Measurements from ENCODE around the gene SLC25A6.
"Not testable (repeated sequence)": the region's sequence is repeated elsewhere in the genome, so short reads cannot be mapped to it uniquely, and the experiment has no call there.

Gene SLC25A6

DNA sequence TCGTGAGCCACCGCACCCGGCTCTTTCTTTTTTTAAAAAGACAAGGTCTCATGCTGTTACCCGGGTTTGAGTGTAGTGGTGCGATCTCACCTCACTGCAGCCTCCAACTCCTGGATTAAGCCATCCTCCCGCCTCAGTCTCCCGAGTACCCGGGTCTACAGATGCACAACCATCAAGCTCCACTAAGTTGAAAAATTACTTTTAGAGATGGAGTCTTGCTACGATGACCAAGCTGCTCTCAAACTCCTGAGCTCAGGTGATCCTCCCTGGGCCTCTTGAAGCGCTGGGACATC is 2.0 kb downstream of the SLC25A6 start:
- DNase-seq (ENCODE audit: low read depth in 2 of 2): no peak

DNA sequence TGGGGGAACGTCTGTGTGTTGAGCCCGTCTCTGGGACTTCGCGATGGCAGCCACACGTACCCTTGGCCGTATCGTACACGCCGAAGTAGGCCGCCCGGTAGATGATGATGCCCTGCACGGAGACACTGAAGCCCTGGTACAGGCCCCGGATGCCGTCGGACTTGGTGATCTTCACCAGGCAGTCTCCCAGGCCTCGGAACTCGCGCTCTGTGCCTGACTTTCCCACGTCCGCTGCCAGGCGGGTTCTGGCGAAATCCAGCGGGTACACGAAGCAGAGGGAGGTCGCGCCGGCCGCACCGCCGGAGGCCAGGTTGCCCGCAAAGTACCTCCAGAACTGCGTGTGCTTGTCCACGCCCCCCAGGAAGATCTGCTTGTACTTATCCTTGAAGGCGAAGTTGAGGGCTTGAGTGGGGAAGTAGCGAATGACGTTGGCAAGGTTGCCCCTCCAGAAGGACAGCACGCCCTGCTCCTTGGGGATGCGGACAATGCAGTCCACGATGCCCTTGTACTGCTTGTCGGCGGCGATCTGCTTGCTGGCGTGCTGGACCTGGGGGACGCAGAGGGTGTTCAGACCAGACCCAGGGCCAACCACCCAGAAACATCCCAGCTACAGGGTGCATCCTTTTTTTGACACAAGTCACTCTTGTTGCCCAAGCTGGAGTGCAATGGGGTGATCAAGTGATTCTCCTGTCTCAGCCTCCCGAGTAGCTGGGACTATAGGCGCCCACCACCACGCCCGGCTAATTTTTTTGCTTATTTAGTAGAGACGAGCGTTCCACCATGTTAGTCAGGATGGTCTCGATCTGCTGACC is 2.5 kb downstream of the SLC25A6 start:
- DNase-seq (ENCODE audit: low read depth in 2 of 2): no peak

DNA sequence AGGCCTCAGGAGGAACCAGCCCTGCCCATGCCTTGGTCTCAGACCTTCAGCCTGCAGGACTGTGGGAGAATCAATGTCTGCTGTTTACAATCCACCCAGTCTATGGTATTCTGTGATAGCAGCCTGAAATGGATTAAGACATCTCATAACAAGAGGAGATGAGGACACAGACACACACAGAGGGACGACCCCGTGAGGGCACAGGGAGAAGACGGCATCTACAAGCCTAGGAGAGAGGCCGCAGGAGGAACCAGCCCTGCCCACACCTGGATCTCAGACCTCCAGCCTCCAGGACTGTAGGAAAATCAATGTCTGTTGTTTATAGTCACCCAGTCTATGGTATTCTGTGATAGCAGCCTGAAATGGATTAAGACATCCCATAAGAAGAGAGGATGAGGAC is 3.3 kb downstream of the SLC25A6 start:
- DNase-seq (ENCODE audit: low read depth in 2 of 2): no peak

DNA sequence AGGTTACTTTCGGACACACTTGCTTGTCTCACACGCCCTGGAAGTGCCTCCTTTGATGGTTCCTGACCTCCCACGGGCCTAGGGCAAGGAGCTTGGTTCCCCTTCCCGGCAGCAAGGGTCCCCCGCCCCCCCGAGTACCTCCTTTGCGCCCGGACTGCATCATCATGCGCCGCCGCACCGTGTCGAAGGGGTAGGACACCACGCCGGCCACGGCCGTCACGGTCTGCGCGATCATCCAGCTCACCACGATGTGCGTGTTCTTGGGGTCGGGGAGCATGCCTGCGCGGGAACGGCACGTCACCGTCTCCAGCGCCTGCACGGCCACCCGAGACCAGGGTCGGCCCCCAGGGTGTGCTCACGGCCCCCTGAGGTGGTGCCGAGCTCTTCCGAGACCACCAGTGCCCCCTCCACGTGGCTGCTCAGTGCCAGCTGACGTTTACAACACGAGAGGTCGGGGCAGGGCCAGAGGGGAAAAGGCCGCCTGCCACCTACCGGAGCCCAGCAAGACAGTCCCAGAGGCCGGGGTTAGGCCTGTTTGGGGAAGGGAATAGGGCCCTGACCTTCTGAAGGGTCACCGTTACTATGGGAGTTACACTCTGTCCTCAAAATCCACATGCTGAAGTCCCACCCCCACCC is 4.7 kb downstream of the SLC25A6 start:
- DNase-seq (ENCODE audit: low read depth in 2 of 2): no peak

DNA sequence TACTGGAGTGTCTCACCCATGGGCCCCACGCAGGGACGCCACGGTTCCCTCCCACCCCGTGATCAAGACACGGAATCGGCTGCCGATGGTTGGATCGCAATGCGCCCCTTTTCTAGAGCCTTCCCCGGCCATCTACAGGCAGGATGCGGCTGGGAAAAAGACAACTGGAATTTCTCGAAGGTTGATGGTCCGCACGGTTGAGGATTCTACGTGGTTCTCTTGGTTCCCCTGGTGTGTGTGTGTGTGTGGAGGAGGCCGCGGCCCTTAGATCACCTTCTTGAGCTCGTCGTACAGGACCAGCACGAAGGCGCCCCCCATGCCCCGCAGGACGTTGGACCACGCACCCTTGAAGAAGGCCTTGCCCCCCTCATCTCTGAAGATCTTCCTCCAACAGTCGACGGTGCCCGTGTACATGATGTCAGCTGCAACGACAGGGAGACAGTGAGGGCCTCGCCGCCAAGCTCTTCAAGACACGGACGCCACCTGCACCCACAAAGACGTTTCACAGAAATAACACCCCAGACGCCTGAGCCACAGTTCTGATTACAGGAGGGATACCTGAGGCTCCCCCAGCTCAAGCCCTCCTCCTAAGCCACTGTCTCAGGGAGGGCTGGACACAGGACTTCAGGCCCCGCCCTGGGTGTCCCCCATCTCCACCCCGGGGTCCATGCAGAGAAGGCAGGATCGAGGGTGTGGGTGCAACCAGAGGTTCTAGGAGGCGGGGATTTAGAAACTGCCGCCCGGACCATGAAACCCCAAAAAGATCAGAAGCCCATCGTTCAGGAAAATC is 5.4 kb downstream of the SLC25A6 start:
- DNase-seq (ENCODE audit: low read depth in 2 of 2): no peak

DNA sequence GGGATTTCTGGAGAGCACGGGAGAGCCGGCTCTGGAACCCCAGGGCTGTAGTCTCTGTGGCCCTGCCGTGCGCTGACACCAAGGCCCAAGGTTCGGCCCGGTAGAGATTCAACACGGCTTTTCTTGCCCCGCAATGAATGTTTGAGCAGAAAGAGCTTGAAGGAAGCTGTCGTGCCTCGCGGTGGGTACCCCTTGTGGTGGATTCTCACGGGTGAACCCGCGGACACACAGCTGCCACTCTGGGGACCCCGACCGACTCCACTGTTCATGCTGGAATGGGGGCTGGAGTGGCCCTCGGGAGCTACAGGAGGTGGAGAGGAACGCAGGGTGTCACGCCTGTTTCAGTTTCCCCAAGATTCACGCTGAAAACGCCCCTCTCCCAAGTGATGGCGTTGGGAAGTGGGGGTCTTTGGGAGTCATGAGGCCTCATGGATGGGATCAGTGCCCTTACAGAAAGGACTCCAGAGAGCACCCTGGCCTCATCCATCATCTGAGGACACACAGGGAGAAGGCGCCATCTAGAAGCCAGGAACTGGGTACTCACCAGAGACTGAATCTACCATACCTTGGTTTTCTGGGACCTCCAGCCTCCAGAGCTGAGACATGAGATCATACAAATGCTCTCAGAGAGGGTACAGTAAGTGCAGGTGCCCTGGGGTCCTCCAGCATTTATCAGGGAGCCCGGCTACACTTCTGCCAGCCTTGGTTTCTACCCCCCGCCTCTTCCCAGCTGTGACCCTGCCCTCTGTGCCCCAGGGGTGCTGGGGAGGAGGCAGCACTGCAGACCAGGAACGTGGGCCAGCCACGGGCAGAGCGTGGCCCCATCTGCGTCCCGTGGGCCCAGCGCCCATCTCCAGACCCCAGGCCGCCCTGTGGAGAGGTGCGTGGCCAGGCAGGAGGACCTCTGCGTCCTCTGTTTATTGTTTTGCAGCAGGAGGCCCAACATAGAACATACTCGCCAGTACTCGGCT is 6.4 kb downstream of the SLC25A6 start:
- no peak for DNase-seq (ENCODE audit: low read depth in 2 of 2)

DNA sequence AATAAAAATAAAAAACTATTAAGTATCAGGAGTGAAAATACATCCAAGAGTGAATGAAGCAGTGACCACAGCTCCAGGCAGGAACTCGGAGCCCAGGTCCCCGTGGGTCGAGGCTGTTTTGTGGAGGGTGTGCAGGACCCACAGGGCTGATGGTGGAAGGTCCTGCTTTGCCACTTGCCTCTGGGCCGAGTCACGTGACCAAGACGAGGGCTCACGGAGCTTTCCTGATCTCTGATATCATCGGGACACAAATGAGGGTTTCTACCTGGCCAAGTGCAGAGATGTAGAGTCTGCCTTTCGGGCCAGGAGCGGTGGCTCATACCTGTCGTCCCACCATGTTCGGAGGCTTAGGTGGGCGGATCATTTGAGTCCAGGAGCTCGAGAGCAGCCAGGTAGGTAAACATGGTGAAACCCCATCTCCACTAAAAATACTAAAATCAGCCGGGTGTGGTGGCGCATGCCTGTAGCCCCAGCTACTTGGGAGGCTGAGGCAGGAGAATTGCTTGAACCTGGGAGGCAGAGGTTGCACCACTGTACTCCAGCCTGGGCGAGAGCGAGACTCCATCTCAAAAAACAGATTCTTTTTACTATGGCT is 7.2 kb downstream of the SLC25A6 start:
- DNase-seq (ENCODE audit: low read depth in 2 of 2): no peak

DNA sequence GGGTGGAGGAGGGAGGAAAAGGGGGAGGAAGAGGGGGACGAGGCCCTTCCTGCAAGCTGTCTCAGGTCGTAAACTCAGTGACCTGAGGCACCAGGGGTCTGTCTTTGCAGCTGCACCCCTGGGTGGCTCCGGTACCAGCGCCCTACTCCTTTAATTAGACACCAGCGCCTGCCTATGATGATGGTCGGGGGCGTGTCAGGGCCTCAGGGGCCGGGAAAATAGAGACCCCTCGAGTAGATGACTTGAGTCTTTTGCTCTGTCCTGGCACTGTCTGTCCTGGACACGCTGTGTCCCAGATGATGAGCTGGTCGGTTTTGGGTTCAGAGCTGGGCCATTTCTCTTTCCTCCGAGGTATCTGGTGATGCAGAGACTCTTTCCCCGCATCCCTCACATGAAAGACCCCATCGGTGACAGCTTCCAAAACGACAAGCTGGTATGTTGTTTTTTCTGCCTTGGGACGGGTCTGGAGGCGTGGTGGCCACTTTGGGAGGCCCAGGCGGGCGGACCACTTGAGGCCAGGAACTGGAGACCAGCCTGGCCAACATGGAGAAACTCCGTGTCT is 11.2 kb downstream of the SLC25A6 start:
- DNase-seq (ENCODE audit: low read depth in 2 of 2): no peak

DNA sequence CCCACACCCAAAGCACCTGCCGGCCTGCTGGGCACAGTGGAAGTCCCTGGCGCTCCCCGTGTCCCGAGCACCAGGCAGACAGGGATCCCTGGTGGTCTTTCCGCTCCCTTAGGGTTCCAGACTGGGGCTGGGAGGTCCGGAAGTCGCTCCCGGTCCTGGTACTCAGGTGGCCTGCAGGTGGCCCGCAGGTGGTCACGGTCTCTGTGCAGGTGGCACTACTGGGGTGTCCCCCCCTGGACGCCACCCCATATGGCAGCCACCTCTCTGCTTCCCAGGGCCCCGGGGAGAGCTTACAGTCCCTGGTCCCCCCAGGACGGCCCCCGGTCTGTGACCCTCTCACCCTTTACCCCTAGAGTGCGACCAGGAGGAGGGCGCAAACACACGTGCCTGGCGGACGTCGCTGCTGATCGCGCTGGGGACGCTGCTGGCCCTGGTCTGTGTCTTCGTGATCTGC is 13.6 kb downstream of the SLC25A6 start:
- DNase-seq (ENCODE audit: low read depth in 2 of 2): no peak

DNA sequence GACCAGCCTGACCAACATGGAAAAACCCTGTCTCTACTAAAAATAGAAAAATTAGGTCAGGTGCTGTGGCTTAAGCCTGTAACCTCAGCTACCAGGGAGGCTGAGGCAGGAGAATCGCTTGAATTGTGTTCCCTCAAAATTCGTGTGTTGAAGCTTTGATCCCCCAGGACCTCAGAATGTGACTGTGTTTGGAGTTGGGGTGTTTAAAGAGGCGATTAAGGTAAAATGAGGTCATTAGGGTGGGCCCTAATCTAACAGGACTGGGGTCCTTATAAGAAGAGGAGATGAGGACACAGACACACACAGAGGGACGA is 23.6 kb downstream of the SLC25A6 start:
- DNase-seq (ENCODE audit: low read depth in 2 of 2): no peak

DNA sequence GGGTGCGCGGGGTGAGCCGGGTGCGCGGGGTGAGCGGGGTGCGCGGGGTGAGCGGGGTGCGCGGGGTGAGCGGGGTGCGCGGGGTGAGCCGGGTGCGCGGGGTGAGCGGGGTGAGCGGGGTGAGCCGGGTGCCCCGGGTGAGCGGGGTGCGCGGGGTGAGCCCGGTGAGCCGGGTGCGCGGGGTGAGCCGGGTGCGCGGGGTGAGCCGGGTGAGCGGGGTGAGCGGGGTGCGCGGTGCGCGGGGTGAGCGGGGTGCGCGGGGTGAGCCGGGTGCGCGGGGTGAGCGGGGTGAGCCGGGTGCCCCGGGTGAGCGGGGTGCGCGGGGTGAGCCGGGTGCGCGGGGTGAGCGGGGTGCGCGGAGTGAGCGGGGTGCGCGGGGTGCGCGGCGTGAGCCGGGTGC is 25.6 kb downstream of the SLC25A6 start:
- not testable (repeated sequence) for DNase-seq (ENCODE audit: low read depth in 2 of 2)

DNA sequence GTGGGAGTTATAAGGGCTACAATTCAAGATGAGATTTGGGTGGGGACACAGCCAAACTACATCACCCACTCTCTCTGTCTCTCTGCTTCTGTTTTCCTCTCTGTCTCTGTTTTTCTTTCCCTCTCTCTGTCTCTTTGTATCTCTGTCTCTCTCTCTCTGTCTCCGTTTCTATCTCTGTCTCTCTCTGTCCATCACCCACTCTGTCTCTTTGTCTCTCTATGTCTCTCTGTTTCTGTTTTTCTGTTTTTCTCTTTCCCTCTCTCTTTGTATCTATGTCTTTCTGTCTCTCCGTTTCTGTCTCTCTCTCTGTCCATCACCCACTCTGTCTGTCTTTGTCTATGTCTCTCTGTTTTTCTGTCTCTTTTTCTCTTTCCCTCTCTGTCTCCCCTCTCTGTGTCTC is 30.0 kb downstream of the SLC25A6 start:
- no peak for DNase-seq (ENCODE audit: low read depth in 2 of 2)

DNA sequence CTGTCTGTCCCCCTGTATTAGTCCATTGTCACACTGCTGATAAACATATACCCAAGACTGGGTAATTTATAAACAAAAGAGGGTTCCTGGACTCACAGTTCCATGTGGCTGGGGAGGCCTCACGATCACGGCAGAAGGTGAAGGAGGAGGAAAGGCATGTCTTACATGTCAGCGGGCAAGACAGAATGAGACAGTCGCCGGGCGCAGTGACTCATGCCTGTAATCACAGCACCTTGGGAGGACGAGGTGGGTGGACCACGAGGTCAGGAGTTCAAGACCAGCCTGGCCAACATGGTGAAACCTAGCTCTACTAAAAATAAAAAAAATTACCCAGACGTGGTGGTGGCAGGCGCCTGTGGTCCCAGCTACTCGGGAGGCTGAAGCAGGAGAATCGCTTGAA is 30.6 kb downstream of the SLC25A6 start:
- no peak for DNase-seq (ENCODE audit: low read depth in 2 of 2)

DNA sequence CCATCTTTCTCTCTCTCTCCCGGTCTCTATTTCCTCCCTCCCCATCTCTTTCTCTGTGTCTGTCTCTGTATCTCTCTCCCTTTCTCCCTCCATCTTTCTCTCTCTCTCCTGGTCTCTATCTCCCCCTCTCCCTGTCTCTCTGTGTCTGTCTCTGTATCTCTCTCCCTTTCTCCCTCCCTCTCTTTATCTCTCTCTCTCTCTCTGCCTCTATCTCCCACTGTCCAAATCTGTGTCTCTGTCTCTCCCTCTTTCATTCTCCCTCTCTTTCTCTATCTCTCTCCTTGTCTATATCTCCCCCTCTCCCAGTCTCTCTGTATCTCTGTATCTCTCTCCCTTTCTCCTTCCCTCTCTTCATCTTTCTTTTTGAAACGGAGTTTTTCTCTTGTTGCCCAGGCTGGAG is 31.7 kb downstream of the SLC25A6 start:
- DNase-seq (ENCODE audit: low read depth in 2 of 2): no peak

DNA sequence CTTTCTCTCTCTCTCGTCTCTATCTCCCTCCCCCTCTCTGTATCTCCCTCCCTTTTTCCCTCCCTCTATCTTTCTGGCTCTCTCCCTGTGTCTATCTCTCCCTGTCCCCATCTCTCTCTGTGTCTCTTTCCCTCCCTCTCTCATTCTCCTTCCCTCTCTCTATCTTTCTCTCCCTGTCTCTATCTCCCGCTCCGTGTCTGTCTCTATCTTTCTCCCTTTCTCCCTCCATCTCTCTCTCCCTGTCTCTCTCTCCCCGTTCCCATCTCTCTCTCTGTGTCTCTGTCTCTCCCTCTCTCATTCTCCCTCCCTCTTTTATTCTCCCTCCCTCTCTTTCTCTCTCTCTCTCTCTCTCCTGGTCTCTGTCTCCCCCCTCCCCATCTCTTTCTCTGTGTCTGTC is 32.4 kb downstream of the SLC25A6 start:
- no peak for DNase-seq (ENCODE audit: low read depth in 2 of 2)

DNA sequence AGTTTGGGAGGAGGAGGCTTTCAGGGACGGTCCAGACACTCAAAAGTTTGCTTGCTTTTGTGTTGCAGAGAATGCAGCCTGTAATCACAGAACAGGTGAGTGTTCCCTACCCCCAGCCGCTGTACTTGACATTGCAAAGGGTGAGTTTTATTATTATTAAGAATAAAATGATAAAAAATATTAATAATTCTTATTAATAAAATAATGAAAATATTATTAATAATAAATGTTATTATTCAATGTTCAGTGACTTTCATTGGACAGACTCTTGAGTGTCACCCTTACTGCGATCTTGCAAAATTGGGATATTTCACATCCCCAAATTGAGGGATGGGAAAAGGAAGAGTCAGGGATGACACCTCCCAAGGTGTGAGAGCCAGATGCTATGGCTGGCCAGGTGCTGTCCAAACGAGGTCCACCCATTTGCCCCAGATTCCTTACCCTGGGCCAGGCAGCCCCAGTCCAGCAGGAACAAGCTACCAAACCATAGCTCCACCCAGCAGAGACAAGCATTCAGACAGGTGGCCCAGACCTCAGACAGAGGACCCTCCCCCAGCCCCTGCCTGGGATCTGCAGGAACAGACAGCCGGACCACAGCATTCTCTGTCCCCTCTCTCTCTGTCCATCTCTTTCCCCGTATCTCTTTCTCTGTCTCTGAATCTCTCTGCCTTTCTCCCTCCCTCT is 33.0 kb downstream of the SLC25A6 start:
- DNase-seq (ENCODE audit: low read depth in 2 of 2): no peak

DNA sequence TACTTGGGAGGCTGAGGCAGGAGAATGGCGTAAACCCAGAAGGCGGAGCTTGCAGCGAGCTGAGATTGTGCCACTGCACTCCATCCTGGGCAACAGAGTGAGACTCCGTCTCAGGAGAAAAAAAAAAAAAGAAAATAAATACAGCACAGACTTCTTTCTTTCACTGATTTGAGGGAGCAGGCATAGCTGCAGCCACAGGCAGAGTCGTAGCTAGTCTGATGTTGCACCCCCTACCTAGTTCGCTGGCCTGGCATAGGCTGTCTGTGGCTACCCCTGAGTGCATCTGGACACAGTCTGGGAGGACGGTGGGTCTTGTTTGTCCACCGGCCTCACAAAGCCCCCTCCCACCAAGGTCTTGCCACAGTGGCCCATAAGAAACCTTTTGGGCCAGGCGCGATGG is 33.9 kb downstream of the SLC25A6 start:
- no peak for DNase-seq (ENCODE audit: low read depth in 2 of 2)

DNA sequence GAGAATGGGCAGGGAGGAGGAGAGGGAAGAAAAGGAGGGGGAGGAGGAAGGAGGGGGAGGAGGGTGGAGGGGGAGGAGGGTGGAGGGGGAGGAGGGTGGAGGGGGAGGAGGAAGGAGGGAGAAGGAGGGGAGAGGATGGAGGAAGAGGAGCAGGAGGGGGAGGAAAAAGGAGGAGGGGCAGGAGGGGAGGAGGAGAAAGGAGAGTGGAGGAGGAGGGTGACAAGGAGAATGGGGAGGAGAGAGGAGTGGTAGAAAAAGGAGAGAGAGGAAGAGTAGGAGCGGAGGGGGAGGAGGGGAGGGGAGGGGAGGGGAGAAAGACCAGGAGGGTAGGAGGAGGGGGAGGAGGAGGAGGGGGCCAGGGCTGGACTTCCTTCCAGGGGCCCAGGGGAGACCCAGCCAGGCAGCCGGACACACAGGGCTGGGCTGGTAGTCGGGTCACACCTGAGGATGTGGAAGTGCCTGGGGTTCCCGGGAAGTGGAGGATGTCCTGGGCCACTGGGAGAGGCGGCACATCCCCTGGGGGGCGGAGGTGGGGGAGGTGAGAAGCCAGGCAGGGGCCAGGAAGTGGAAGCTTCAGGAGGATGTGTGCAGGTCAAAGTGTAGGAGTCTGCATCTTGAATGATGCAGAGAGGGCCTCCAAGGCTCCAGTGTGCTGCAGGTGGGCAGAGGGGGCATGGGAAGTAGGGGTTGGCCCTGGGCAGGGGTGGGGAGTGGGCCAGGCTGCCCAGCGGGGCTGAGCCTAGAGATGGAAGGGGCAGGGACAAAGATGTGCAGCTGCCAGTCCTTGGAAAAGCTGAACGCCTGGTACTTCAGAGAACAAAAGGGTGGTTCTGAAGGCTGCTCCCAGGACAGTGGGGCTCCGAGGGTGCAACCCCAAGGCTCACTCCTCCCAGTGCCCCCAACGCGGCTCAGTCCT is 36.5 kb downstream of the SLC25A6 start:
- DNase-seq (ENCODE audit: low read depth in 2 of 2): no peak

All from stimulated activated CD8-positive, alpha-beta memory T cell treated with anti-CD3 and anti-CD28 coated beads, Interleukin-7, amount 100 ng/mL, for 1 hour (primary cell).